Left lung (tissue), 10 donors: ENCODE results near the gene DENND10. TPM values are rescaled to one million over a fixed set of nuclear protein-coding genes. Genes with fewer than 3 reads are reported as not detected.
"Not testable (repeated sequence)": the region's sequence is repeated elsewhere in the genome, so short reads cannot be mapped to it uniquely, and the experiment has no call there.

Experiments used
- ATAC-seq: fragments of 200-7000 bp; cut with Tn5 transposase; one replicate; pipeline ENCODE4 v1.9.1; 2020; ENCODE audit warnings: moderate library complexity
- DNase-seq, 4 donors: peaks; one replicate each; pipeline ENCODE4 v3.0.0-alpha.2; 2013 to 2020
- H3K27ac ChIP-seq, 2 donors: fragments of 200-600 bp; sonication (generic) in 1 of 2; one replicate each; pipeline versions ENCODE4 v1.5.0 to v1.8.0; 2020 to 2021
- H3K27me3 ChIP-seq, 2 donors: fragments of 200-600 bp; sonication (generic) in 1 of 2; one replicate each; pipeline versions ENCODE4 v1.5.0 to v1.8.0; 2020 to 2021
- H3K36me3 ChIP-seq, 2 donors: fragments of 200-600 bp; sonication (generic) in 1 of 2; one replicate each; pipeline versions ENCODE4 v1.5.0 to v1.8.0; 2020 to 2021
- H3K4me1 ChIP-seq, 2 donors: fragments of 200-600 bp; one replicate each; pipeline ENCODE4 v1.8.0; 2021
- H3K4me3 ChIP-seq, 2 donors: fragments of 200-600 bp; sonication (generic) in 1 of 2; one replicate each; pipeline versions ENCODE4 v1.5.0 to v1.8.0; 2020 to 2021; ENCODE audit warnings: mild to moderate bottlenecking in 1 of 2
- H3K9me3 ChIP-seq, 2 donors: fragments of 200-600 bp; sonication (generic) in 1 of 2; one replicate each; pipeline versions ENCODE4 v1.5.0 to v1.8.0; 2020 to 2021
- CTCF ChIP-seq, 2 donors: fragments of 200-600 bp; sonication (generic) in 1 of 2; IDR thresholded peaks; one replicate each; pipeline versions ENCODE4 v1.5.0 to v1.8.0; 2021; ENCODE audit warnings: antibody characterized with exemption in 2 of 2
- intact Hi-C, 2 donors: fragments of 100-400 bp; cut with DNase I; formaldehyde crosslinking; loops; one replicate each; pipeline versions ENCODE4 v1.11.2 to v1.14.2; 2022
- polyA plus RNA-seq, 6 donors: library from polyadenylated mRNA; unstranded; fragments of 120-200 nt; gene quantifications; one replicate each; pipeline ENCODE4 v1.2.1, GENCODE V29; 2013; ENCODE audit not compliant: insufficient read length in 6 of 6
- total RNA-seq, 2 donors: library from RNA; stranded (reverse); fragmentation: NEBNext Ultra II Directional; extraction: Animal tissue kit (Norgen Biotek cat#: 25700); gene quantifications; one replicate each; pipeline ENCODE4 v1.2.1, GENCODE V29; 2021
- donor health status: DM: no; HTN: yes; CAD: no.
- donor health status: DM: no; HTN: no; CAD: no.

The DENND10 gene
- total and polyA plus RNA-seq, 8 donors = 34.2 to 44.3 (median 37.5) TPM

- DNase-seq = peak; percentile 92 to 99 (median 94)
- H3K27ac ChIP-seq = peak within 1 kb of the TSS; percentile 84 to 90
- no peak for TF ChIP-seq CTCF (IDR thresholded peaks at IDR 0.05)
- H3K4me1 ChIP-seq = peaks cover 5 to 23% of the 10 kb centered on the region in 2 donors
- H3K9me3 ChIP-seq = no peaks in the 10 kb centered on the region
- H3K27me3 ChIP-seq = no peaks in the 10 kb centered on the region
- peaks cover 0 to 20% of the 10 kb centered on the region in 2 donors for H3K36me3 ChIP-seq
- intact Hi-C loops = no loop called here
- ATAC-seq = peak; percentile 100
- peak within 1 kb of the TSS; percentile 73 to 80 for H3K4me3 ChIP-seq
Measured at GRCh38 chr10:119178372-119179119, 74.6 kb downstream of the DENND10 start, which contains the start of gene PRDX3. Gene PRDX3, minus strand, starts transcription at chr10:119178812. Its CDS starts 22 bp downstream, at chr10:119178790.

GRCh38 chr10:119180850-119181400 lies 77.0 kb downstream of the DENND10 start:
- H3K27me3 ChIP-seq, H3K9me3 ChIP-seq, H3K4me3 ChIP-seq, ATAC-seq, H3K27ac ChIP-seq, DNase-seq, intact Hi-C loops: not testable (repeated sequence)
- Histone ChIP-seq H3K36me3 (peaks cover 0 to 10% of the 10 kb centered on the region in 2 donors), H3K4me1 (peaks cover 5 to 23% of the 10 kb centered on the region in 2 donors)

GRCh38 chr10:119183664-119184412 lies 79.9 kb downstream of the DENND10 start:
- H3K4me1 ChIP-seq = peaks cover 3% of the 10 kb centered on the region in 2 donors
- no peaks in the 10 kb centered on the region for H3K27me3 ChIP-seq
- TF ChIP-seq CTCF (IDR thresholded peaks at IDR 0.05) = no peak
- ATAC-seq = no peak
- no peak overlapping the region for H3K27ac ChIP-seq
- no peaks in the 10 kb centered on the region for H3K36me3 ChIP-seq
- DNase-seq = no peak
- intact Hi-C loops = no loop called here
- H3K4me3 ChIP-seq = no peak overlapping the region
- no peaks in the 10 kb centered on the region for H3K9me3 ChIP-seq

Other genes starting within 250 kb of the DENND10 start
- gene NANOS1, start 74.4 kb upstream of the DENND10 start, total RNA-seq = 1 to 10 TPM; 1.0 to 1.6 TPM
- 1 to 10 TPM; 3.2 to 7.0 (median 5.2) TPM for gene NANOS1, start 74.4 kb upstream of the DENND10 start, polyA plus RNA-seq
- gene EIF3A, start 23.3 kb upstream of the DENND10 start, total RNA-seq = 100 to 1,000 TPM in 1 of 2 donors, 10 to 100 TPM in 1; 89.1 to 113 TPM
- 100 to 1,000 TPM; 151 to 172 (median 158) TPM for gene EIF3A, start 23.3 kb upstream of the DENND10 start, polyA plus RNA-seq
- 10 to 100 TPM; 13.2 to 23.1 TPM for gene SFXN4, start 61.6 kb downstream of the DENND10 start, total RNA-seq
- gene SFXN4, start 61.6 kb downstream of the DENND10 start, polyA plus RNA-seq = 10 to 100 TPM; 22.7 to 34.2 (median 26.9) TPM
- 100 to 1,000 TPM; 122 to 123 TPM for gene PRDX3, start 74.7 kb downstream of the DENND10 start, total RNA-seq
- 100 to 1,000 TPM; 166 to 209 (median 191) TPM for gene PRDX3, start 74.7 kb downstream of the DENND10 start, polyA plus RNA-seq
- gene GRK5, start 103.5 kb downstream of the DENND10 start, total RNA-seq = 10 to 100 TPM; 34.6 to 39.2 TPM
- gene GRK5, start 103.5 kb downstream of the DENND10 start, polyA plus RNA-seq = 10 to 100 TPM; 47.9 to 60.8 (median 56.5) TPM